PC-3 (cell line): ENCODE data around the gene CTSZ. TPM values are rescaled to one million over a fixed set of nuclear protein-coding genes. Genes with fewer than 3 reads are reported as not detected.

Experiments used
- ATAC-seq: fragments of 200-7000 bp; cut with Tn5 transposase; 2 replicates; pipeline ENCODE4 v1.9.1; 2020; ENCODE audit warnings: mild to moderate bottlenecking, moderate library complexity
- BruUV-seq: library from RNA; stranded (reverse); fragments of 400-500 nt; replicated peaks from 2 replicates; lab custom pipeline; 2021; lab: Mats Ljungman, UMichigan
- CTCF ChIA-PET: fragments of 300-600 bp; sonication (Branson Sonifier 250); formaldehyde crosslinking; loops from one replicate; lab custom pipeline; 2022; ENCODE audit warnings: antibody characterized with exemption; lab: Charles Lee
- POLR2A ChIA-PET: fragments of 300-600 bp; sonication (Branson Sonifier 250); formaldehyde crosslinking; loops from one replicate; lab custom pipeline; 2022; ENCODE audit warnings: antibody characterized with exemption; ENCODE audit not compliant: unreplicated experiment; lab: Charles Lee
- DNase-seq: peaks from one replicate; pipeline ENCODE4 v3.0.0-alpha.2; 2015
- H2AFZ ChIP-seq: fragments of 300-600 bp; sonication (generic); 2 replicates; pipeline ENCODE4 v1.6.0; 2016; ENCODE audit warnings: antibody characterized with exemption, low read length
- H3F3A ChIP-seq: fragments of 300-600 bp; sonication (generic); one replicate; pipeline ENCODE4 v1.6.0; 2017; ENCODE audit warnings: antibody characterized with exemption, low read length, control low read depth, mild to moderate bottlenecking; ENCODE audit not compliant: unreplicated experiment
- H3K27ac ChIP-seq: fragments of 300-600 bp; sonication (generic); 2 replicates; pipeline ENCODE4 v1.5.1; 2016; ENCODE audit warnings: mild to moderate bottlenecking, low read length
- H3K27me3 ChIP-seq: fragments of 300-600 bp; sonication (generic); 2 replicates; pipeline ENCODE4 v1.6.1; 2016; ENCODE audit warnings: low read length, mixed read lengths
- H3K36me3 ChIP-seq: fragments of 300-600 bp; sonication (generic); 2 replicates; pipeline ENCODE4 v1.6.1; 2016; ENCODE audit warnings: low read depth, mixed run types, low read length, mixed read lengths
- H3K4me1 ChIP-seq: fragments of 300-600 bp; sonication (generic); 2 replicates; pipeline ENCODE4 v1.5.1; 2016; ENCODE audit warnings: low read length; ENCODE audit not compliant: insufficient read depth
- H3K4me2 ChIP-seq: fragments of 300-600 bp; sonication (generic); 2 replicates; pipeline ENCODE4 v1.6.0; 2016; ENCODE audit warnings: low read length
- H3K4me3 ChIP-seq: fragments of 300-600 bp; sonication (generic); 2 replicates; pipeline ENCODE4 v1.5.1; 2016; ENCODE audit warnings: mild to moderate bottlenecking, low read length, mixed read lengths
- H3K79me2 ChIP-seq: fragments of 300-600 bp; sonication (generic); 2 replicates; pipeline ENCODE4 v1.6.1; 2017; ENCODE audit warnings: low read length, mixed read lengths
- H3K9ac ChIP-seq: fragments of 300-600 bp; sonication (generic); 2 replicates; pipeline ENCODE4 v1.6.0; 2016; ENCODE audit warnings: mild to moderate bottlenecking, low read length
- H3K9me2 ChIP-seq: fragments of 300-600 bp; sonication (generic); replicated peaks from 2 replicates; pipeline ENCODE4 v1.6.1; 2016; ENCODE audit warnings: mixed run types, low read length, mixed read lengths
- H3K9me3 ChIP-seq: fragments of 300-600 bp; sonication (generic); 2 replicates; pipeline ENCODE4 v1.6.1; 2016; ENCODE audit warnings: low read length, mixed read lengths
- H4K20me1 ChIP-seq: fragments of 300-600 bp; sonication (generic); 2 replicates; pipeline ENCODE4 v1.6.1; 2016; ENCODE audit warnings: low read length, mixed read lengths
- CTCF ChIP-seq: fragments of 300-600 bp; sonication (generic); conservative IDR thresholded peaks from 2 replicates; pipeline ENCODE4 v1.5.1; 2017; ENCODE audit warnings: antibody characterized with exemption, low read depth, mild to moderate bottlenecking, low read length
- EZH2 ChIP-seq: fragments of 300-600 bp; sonication (generic); IDR thresholded peaks from one replicate; pipeline ENCODE4 v1.6.1; 2017; ENCODE audit warnings: antibody characterized with exemption, mild to moderate bottlenecking, low read length; ENCODE audit not compliant: unreplicated experiment
- EZH2phosphoT487 ChIP-seq: fragments of 300-600 bp; sonication (generic); IDR thresholded peaks from 2 replicates; pipeline ENCODE4 v1.6.1; 2018; ENCODE audit warnings: mild to moderate bottlenecking, antibody characterized with exemption, low read length, borderline replicate concordance
- intact Hi-C: fragments of 100-400 bp; cut with micrococcal nuclease; formaldehyde crosslinking; loops from 2 replicates; pipeline ENCODE4 v1.9.0; 2023
- total RNA-seq: library from RNA; depleted of rRNA; stranded (reverse); fragments of >200 nt; gene quantifications from 2 replicates; pipeline ENCODE4 v1.2.3, GENCODE V29; 2014

The CTSZ gene
- total RNA-seq, 1 experiment from 2014 or later: 191 TPM

- Histone ChIP-seq H3K79me2 (no peaks in the 10 kb centered on the region), H3K4me1 (no peaks in the 10 kb centered on the region), H3K9me3 (no peaks in the 10 kb centered on the region), H3K4me3 (no peak overlapping the region), H3K36me3 (no peaks in the 10 kb centered on the region), H3F3A (no peaks in the 10 kb centered on the region), H4K20me1 (no peaks in the 10 kb centered on the region), H2AFZ (no peak overlapping the region), H3K4me2 (no peak overlapping the region), H3K9me2 (no peaks in the 10 kb centered on the region), H3K27me3 (peaks cover 69% of the 10 kb centered on the region), H3K9ac (no peak overlapping the region), H3K27ac (no peak overlapping the region)
- ChIA-PET CTCF (no interaction called here), POLR2A (no interaction called here)
- BruUV-seq: no TSS peak
- intact Hi-C loops: no loop called here
- ATAC-seq (no peak), DNase-seq (no peak)
- TF ChIP-seq CTCF (0 out of 2 replicates have a peak, but pooled peaks have one; percentile 11), EZH2 (no peak)
Measured at GRCh38 chr20:58963060-58963584, 43.9 kb downstream of the CTSZ start.

- no peak overlapping the region for H3K27ac ChIP-seq
- H4K20me1 ChIP-seq: no peaks in the 10 kb centered on the region
- DNase-seq (no peak), ATAC-seq (no peak)
- no peak overlapping the region for H3K4me2 ChIP-seq
- H3K27me3 ChIP-seq: peaks cover 49% of the 10 kb centered on the region
- ChIA-PET CTCF (no interaction called here), POLR2A (no interaction called here)
- H3K36me3 ChIP-seq: no peaks in the 10 kb centered on the region
- H3K4me3 ChIP-seq: no peak overlapping the region
- H3F3A ChIP-seq: no peaks in the 10 kb centered on the region
- H3K79me2 ChIP-seq: no peaks in the 10 kb centered on the region
- intact Hi-C loops: no loop called here
- no TSS peak for BruUV-seq
- no peak for TF ChIP-seq EZH2
- no peak for TF ChIP-seq CTCF
- no peak for TF ChIP-seq EZH2phosphoT487
- H3K9ac ChIP-seq: no peak overlapping the region
- H3K9me2 ChIP-seq: no peaks in the 10 kb centered on the region
- no peak overlapping the region for H2AFZ ChIP-seq
- no peaks in the 10 kb centered on the region for H3K9me3 ChIP-seq
- H3K4me1 ChIP-seq: no peaks in the 10 kb centered on the region
Measured at GRCh38 chr20:58959652-58960051, 47.4 kb downstream of the CTSZ start.

GRCh38 chr20:58956078-58956477 lies 51.0 kb downstream of the CTSZ start:
- H3K36me3 ChIP-seq: no peaks in the 10 kb centered on the region
- no peaks in the 10 kb centered on the region for H3K79me2 ChIP-seq
- no peaks in the 10 kb centered on the region for H4K20me1 ChIP-seq
- H3K9ac ChIP-seq: no peak overlapping the region
- no peaks in the 10 kb centered on the region for H3K4me1 ChIP-seq
- CTCF ChIA-PET: no interaction called here
- POLR2A ChIA-PET: no interaction called here
- H2AFZ ChIP-seq: no peak overlapping the region
- ATAC-seq (no peak), DNase-seq (peak; percentile 47)
- no peaks in the 10 kb centered on the region for H3K9me3 ChIP-seq
- intact Hi-C loops: no loop called here
- BruUV-seq: no TSS peak
- TF ChIP-seq EZH2phosphoT487: no peak
- no peak for TF ChIP-seq CTCF
- TF ChIP-seq EZH2: no peak
- H3F3A ChIP-seq: no peaks in the 10 kb centered on the region
- no peak overlapping the region for H3K4me3 ChIP-seq
- no peaks in the 10 kb centered on the region for H3K9me2 ChIP-seq
- no peak overlapping the region for H3K4me2 ChIP-seq
- no peak overlapping the region for H3K27ac ChIP-seq
- H3K27me3 ChIP-seq: peaks cover 35% of the 10 kb centered on the region
